ENCODE data around the gene USO1.

GRCh38 chr4:75843596-75843995 is 119.2 kb downstream of the USO1 start:
- TF ChIP-seq CTCF (IDR thresholded peaks at IDR 0.05) (no peak), POLR2A (IDR thresholded peaks at IDR 0.05) (no peak), POLR2AphosphoS5 (IDR thresholded peaks at IDR 0.05) (no peak), EP300 (IDR thresholded peaks at IDR 0.05) (no peak)
